ENCODE measurements around the gene MGLL.

DNA sequence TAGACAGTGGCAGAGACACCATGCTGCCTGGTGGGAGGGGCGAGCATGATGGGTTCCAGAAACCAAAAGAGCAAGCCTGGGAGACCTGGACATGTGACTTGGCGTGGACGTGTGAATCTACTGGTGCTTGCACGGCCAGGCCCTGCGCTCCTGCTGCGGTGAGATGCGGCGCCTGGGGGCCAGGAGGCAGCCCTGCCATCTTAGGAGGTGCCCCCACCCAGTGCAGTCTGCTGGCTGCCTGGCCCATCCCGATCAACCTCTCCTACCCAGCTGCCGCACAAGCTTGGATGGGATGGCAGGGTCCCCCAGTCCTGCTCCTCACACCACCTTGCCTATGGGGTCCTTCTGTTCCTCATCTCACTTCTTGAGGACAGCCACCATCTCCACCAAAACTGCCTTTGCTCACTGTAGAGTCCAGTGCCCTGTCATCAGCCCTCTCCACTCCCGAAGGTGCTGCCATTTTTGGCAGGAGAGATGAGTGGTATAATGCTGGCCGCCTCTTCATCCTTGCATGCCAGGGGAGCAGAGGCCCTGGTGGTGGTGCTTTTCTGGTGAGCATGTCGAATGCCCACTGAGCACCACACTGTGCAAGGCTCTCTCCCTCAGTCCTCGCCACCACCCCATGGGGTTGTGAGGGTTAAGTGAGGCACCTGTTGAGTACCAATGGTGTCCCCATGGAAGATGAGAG is 152.6 kb downstream of the MGLL start:
- no peak for TF ChIP-seq EZH2 (IDR thresholded peaks at IDR 0.05)
- TF ChIP-seq POLR2AphosphoS5 (IDR thresholded peaks at IDR 0.05; ENCODE audit: borderline replicate concordance, low read depth, low read length): no peak

All from SK-N-MC (cell line).